ENCODE results near the gene RRP9.
"Not testable (repeated sequence)": the region's sequence is repeated elsewhere in the genome, so short reads cannot be mapped to it uniquely, and the experiment has no call there.

Gene RRP9, protein sequence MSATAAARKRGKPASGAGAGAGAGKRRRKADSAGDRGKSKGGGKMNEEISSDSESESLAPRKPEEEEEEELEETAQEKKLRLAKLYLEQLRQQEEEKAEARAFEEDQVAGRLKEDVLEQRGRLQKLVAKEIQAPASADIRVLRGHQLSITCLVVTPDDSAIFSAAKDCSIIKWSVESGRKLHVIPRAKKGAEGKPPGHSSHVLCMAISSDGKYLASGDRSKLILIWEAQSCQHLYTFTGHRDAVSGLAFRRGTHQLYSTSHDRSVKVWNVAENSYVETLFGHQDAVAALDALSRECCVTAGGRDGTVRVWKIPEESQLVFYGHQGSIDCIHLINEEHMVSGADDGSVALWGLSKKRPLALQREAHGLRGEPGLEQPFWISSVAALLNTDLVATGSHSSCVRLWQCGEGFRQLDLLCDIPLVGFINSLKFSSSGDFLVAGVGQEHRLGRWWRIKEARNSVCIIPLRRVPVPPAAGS

GRCh38 chr3:51941798-51942602 lies at the start of gene RRP9, which contains the start of gene PARP3:
TSS of gene RRP9 (minus strand) at chr3:51941904. CDS start at chr3:51941867, 37 bp downstream.
TSS of gene PARP3 (plus strand) at chr3:51942363. CDS start at chr3:51943356, 993 bp downstream.
- peak; percentile 98 for DNase-seq (ENCODE audit: low read depth)

DNA sequence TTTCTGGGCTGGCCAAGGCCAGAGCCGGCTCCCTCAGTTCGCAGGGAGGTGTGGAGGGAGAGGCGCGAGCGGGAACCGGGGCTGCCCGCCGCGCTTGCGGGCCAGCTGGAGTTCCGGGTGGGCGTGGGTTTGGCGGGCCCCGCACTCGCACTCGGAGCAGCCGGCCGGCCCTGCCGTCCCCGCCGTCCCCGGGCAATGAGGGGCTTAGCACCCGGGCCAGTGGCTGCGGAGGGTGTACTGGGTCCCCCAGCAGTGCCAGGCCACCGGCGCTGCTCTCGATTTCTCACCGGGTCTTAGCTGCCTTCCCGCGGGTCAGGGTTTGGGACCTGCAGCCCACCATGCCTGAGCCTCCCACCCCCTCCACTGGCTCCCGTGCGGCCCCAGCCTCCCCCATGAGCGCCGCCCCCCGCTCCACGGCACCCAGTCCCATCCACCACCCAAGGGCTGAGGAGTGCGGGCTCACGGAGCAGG lies 48.8 kb upstream of the RRP9 start:
- DNase-seq (ENCODE audit: low read depth) = not testable (repeated sequence)

- DNase-seq (ENCODE audit: low read depth) = no peak
Measured at GRCh38 chr3:51988286-51989146, 46.8 kb upstream of the RRP9 start.

DNA sequence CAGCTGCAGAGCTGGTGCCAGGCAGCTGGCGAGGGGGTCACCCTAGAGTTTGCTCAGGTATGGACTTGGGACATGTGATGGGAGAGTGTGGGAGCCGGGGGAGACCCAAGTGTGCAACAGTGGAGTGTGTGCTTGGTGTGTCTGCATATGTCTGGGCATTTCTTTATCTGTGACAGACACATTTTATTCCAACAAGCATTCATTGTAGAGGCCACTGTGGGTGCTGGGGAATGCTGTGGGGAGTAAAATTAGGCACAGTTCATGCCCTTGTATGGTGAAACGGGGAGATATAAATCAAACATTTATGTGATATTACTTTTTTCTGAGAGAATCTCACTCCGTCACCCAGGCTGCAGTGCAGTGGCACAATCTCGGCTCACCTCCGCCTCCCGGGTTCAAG lies 45.9 kb upstream of the RRP9 start:
- no peak for DNase-seq (ENCODE audit: low read depth)

DNA sequence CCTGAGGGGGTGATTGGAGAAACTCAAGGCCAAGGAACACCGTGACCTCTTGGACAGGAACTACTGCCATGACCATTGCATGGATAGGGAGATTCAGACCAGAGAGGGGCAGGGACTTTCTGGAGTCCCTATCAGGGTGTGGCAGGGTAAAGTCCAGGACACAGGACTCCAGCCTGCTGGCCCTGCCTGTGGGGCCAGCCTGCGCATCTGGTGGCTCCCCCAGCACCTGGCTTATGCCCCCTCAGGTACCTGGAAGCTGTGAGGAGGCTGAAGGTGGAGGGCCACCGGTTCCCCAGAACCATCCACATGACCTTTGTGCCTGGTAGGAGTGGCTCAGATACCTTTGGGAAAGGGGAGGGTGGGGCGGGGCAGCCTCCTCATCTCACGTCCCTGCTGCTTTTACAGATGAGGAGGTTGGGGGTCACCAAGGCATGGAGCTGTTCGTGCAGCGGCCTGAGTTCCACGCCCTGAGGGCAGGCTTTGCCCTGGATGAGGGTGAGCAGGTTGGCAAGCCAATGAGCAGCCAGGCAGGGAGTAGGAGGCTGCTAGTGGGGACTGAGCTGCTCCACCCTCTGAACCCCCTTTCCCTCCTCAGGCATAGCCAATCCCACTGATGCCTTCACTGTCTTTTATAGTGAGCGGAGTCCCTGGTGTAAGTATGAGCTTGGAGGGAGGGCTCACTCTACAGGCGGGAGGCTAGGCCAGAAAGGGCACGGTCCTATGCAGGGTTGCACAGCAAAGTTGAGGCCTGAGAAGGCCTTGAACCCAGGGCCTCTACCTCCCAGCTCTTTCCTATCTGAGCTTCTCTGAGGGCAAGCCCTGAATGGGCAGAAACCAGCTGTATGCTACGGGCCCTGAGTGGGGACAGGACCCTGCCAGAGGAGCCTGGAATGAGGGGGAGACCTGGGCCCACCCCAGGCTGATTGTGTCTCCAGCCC lies 44.6 kb upstream of the RRP9 start:
- DNase-seq (ENCODE audit: low read depth) = no peak

DNA sequence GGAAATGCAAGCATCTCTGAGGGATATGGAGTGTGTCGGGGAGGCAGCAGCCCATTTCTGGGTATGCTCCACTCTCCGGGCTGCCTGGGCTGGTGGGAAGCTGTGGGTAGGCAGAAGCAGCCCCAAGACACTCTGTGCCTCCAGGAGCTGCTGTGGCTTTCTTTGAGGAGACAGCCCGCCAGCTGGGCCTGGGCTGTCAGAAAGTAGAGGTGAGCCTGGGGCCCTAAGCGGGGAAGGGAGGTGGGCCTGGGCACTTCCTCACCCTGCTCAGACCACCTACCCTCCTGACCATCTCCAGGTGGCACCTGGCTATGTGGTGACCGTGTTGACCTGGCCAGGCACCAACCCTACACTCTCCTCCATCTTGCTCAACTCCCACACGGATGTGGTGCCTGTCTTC lies 43.4 kb upstream of the RRP9 start:
- no peak for DNase-seq (ENCODE audit: low read depth)

- no peak for DNase-seq (ENCODE audit: low read depth)
Measured at GRCh38 chr3:51984269-51984647, 42.6 kb upstream of the RRP9 start.

DNA sequence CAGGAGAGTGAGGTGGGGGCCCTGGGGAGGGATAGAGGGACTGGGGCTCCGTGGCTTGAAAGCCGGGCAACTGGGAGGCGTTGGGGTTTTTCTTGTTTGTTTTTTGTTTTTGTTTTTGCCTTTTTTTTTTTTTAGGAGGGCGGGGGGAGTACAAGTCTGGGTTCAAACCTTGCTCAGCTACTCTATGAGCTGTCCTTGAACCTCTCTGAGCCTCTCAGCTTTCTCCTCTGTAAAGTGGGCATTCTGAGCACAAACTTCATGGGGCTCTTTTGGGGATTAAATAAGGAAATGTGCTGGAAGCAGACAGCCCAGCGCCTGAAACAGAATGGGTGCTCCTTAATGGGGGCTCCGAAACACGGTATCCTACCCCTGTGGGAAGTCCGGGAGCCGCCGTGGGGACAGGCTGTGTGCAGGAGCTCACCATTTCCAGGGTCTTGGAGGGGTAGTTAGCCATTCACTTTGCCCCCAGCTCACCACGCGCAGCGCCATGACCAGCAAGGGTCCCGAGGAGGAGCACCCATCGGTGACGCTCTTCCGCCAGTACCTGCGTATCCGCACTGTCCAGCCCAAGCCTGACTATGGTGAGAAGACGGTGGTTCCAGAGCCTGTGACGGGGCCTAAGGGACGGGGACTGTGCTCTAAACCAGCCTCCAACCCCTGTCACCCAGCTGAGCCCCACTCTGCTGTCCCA lies 42.0 kb upstream of the RRP9 start:
- no peak for DNase-seq (ENCODE audit: low read depth)

DNA sequence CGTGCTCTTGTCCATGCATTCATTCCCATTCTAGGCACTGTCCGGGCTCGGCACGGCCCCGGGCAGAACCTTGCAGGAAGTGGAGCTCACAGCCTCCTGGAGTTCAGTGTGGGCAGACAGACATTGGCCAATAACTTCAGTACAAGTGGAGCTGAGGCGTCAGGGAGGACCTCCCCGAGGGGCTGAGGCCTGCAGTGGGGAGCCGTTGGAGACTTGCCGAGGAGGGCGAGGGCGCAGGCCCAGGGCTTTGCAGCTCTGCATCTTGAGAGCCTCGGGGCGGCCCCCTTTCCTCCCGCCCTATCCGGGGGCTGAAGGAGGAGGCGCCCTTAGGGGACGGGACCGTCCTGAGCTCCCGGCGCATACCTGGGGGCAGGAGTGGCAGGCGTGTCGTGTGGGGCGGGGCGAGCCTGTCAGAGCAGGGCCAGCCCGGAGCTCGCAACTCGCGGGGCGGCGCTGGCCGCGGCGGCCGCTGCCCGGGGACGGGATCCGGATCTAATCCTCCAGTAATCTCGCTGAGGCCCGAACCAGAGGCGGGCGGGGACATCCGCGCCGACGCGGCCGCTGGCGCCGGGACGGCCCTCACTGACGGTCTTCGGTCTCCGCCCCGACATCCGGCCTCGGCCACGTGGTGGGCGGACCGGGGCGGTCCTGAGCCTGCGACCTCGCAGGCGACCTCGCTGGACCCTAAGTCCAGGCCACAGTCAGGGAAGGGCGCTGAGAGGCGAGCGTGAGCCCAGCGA lies 41.3 kb upstream of the RRP9 start, which contains the start of gene ACY1:
ACY1 (plus strand) TSS at position 698 of the 740 bp plus-strand sequence. CDS start 530 bp downstream, outside the sequence.
- peak; percentile 54 for DNase-seq (ENCODE audit: low read depth)

GRCh38 chr3:51982352-51982837 lies 40.7 kb upstream of the RRP9 start:
- DNase-seq (ENCODE audit: low read depth) = no peak

- DNase-seq (ENCODE audit: low read depth) = no peak
Measured at GRCh38 chr3:51980253-51980652, 38.5 kb upstream of the RRP9 start.

- no peak for DNase-seq (ENCODE audit: low read depth)
Measured at GRCh38 chr3:51978143-51978502, 36.4 kb upstream of the RRP9 start.

- DNase-seq (ENCODE audit: low read depth) = no peak
Measured at GRCh38 chr3:51977446-51978142, 35.9 kb upstream of the RRP9 start.

DNA sequence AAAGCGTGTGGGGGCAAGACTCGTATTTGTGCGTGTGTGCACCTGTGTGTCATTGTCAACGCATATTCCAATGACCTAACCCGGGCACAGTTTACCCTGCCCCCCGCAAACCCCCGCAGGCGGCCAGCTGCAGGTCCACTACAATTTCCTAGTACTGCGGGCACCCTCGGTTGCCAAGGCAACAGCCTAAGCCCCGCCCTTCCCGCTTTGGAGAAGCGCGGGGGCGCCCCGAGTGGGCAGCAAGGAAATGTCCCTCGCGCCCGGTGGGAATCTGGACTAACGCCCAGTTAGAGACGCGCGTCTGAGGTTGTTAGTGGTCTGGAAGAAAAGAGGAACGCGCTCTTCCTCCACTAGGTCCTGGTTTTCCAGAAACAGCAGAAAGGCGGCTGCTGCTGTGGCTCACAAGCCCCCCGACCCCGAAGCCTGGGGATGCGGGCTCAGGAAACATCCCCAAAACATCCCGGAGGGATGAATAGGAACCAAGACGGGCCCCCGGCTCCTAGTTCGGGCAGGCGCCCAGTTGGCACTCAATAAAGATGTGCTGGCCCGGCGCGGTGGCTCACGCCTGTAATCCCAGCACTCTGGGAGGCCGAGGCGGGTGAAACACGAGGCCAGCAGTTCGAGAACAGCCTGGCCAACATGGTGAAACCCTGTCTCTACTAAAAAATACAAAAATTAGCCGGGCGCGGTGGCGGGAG lies 34.3 kb upstream of the RRP9 start:
- no peak for DNase-seq (ENCODE audit: low read depth)

- DNase-seq (ENCODE audit: low read depth) = peak; percentile 54
Measured at GRCh38 chr3:51974963-51975851, 33.5 kb upstream of the RRP9 start, which contains the start of gene ABHD14A. TSS of gene ABHD14A (plus strand) at chr3:51975064. CDS start at chr3:51975136, 72 bp downstream.

GRCh38 chr3:51974277-51974962 lies 32.7 kb upstream of the RRP9 start:
- DNase-seq (ENCODE audit: low read depth) = no peak

Data from activated T-cell treated with anti-CD3 and anti-CD28 coated beads for 1 hour (primary cell).